H9 (cell line): ENCODE measurements around the gene SZRD1. TPM values are rescaled to one million over a fixed set of nuclear protein-coding genes. Genes with fewer than 3 reads are reported as not detected.

Experiments used
- DNase-seq: peaks from one replicate; pipeline ENCODE4 v3.0.0-alpha.2; 2017
- H2AFZ ChIP-seq: one replicate; pipeline ENCODE4 v1.6.1; 2013; ENCODE audit warnings: mild to moderate bottlenecking, low read length, control low read depth, moderate library complexity
- H2AK5ac ChIP-seq: 2 replicates; pipeline ENCODE4 v1.6.1; 2013; ENCODE audit warnings: low read length, control low read depth, mixed read lengths; ENCODE audit not compliant: insufficient read length
- H2BK120ac ChIP-seq: one replicate; pipeline ENCODE4 v1.6.1; 2013; ENCODE audit warnings: low read depth, mild to moderate bottlenecking, low read length, control low read depth, inconsistent platforms; ENCODE audit not compliant: poor library complexity, severe bottlenecking
- H2BK12ac ChIP-seq: 2 replicates; pipeline ENCODE4 v1.6.1; 2013; ENCODE audit warnings: low read length, control low read depth, mixed read lengths, low read depth; ENCODE audit not compliant: insufficient read length
- H2BK15ac ChIP-seq: 2 replicates; pipeline ENCODE4 v1.6.1; 2013; ENCODE audit warnings: low read depth, low read length, control low read depth
- H2BK20ac ChIP-seq: one replicate; pipeline ENCODE4 v1.6.1; 2013; ENCODE audit warnings: low read depth, mild to moderate bottlenecking, low read length, control low read depth, inconsistent platforms; ENCODE audit not compliant: poor library complexity, severe bottlenecking
- H2BK5ac ChIP-seq: 2 replicates; pipeline ENCODE4 v1.6.1; 2013; ENCODE audit warnings: low read length, control low read depth, mixed read lengths; ENCODE audit not compliant: insufficient read length
- H3K14ac ChIP-seq: 2 replicates; pipeline ENCODE4 v1.6.1; 2013; ENCODE audit warnings: low read length, control low read depth; ENCODE audit not compliant: insufficient read depth
- H3K18ac ChIP-seq: 2 replicates; pipeline ENCODE4 v1.6.1; 2013; ENCODE audit warnings: low read depth, mild to moderate bottlenecking, mixed read lengths, low read length, control low read depth; ENCODE audit not compliant: insufficient read length
- H3K23ac ChIP-seq: 2 replicates; pipeline ENCODE4 v1.6.1; 2013; ENCODE audit warnings: low read length, control low read depth, mixed read lengths, low read depth; ENCODE audit not compliant: insufficient read length
- H3K23me2 ChIP-seq: 2 replicates; pipeline ENCODE4 v1.6.1; 2013; ENCODE audit warnings: low read depth, mild to moderate bottlenecking, mixed read lengths, low read length, control low read depth; ENCODE audit not compliant: insufficient read length, poor library complexity, severe bottlenecking
- H3K27ac ChIP-seq: 2 replicates; pipeline ENCODE4 v1.5.1; 2013; ENCODE audit warnings: low read length, control low read depth, mixed read lengths, low read depth; ENCODE audit not compliant: insufficient read length
- H3K27me3 ChIP-seq: 2 replicates; pipeline ENCODE4 v1.6.1; 2013; ENCODE audit warnings: low read length, control low read depth, inconsistent platforms; ENCODE audit not compliant: insufficient read depth
- H3K4ac ChIP-seq: 2 replicates; pipeline ENCODE4 v1.6.1; 2013; ENCODE audit warnings: low read depth, mild to moderate bottlenecking, control low read depth, inconsistent platforms, low read length, moderate library complexity
- H3K4me1 ChIP-seq: 2 replicates; pipeline ENCODE4 v1.6.1; 2013; ENCODE audit warnings: low read length, control low read depth, inconsistent platforms; ENCODE audit not compliant: insufficient read depth
- H3K4me2 ChIP-seq: 2 replicates; pipeline ENCODE4 v1.6.1; 2013; ENCODE audit warnings: low read length, control low read depth, mixed read lengths; ENCODE audit not compliant: insufficient read length, insufficient read depth
- H3K56ac ChIP-seq: 2 replicates; pipeline ENCODE4 v1.6.1; 2013; ENCODE audit warnings: low read depth, mild to moderate bottlenecking, mixed read lengths, low read length, control low read depth; ENCODE audit not compliant: insufficient read length
- H3K79me1 ChIP-seq: 2 replicates; pipeline ENCODE4 v1.6.1; 2013; ENCODE audit warnings: low read depth, mild to moderate bottlenecking, moderate library complexity, low read length, control low read depth, inconsistent platforms; ENCODE audit not compliant: insufficient read depth, poor library complexity, severe bottlenecking
- H3K79me2 ChIP-seq: 2 replicates; pipeline ENCODE4 v1.6.1; 2013; ENCODE audit warnings: low read length, control low read depth, inconsistent platforms; ENCODE audit not compliant: insufficient read depth
- H3K9ac ChIP-seq: 2 replicates; pipeline ENCODE4 v1.6.1; 2013; ENCODE audit warnings: low read length, control low read depth, mixed read lengths; ENCODE audit not compliant: insufficient read length; ENCODE audit errors: extremely low read depth
- H3K9me3 ChIP-seq: one replicate; pipeline ENCODE4 v1.6.1; 2013; ENCODE audit warnings: low read depth, low read length, inconsistent platforms; ENCODE audit not compliant: control insufficient read depth
- H3T11ph ChIP-seq: one replicate; pipeline ENCODE4 v1.6.1; 2013; ENCODE audit warnings: mild to moderate bottlenecking, low read length, control low read depth, inconsistent platforms
- H4K20me1 ChIP-seq: one replicate; pipeline ENCODE4 v1.6.1; 2013; ENCODE audit not compliant: control insufficient read depth, insufficient read length, insufficient read depth
- H4K5ac ChIP-seq: 2 replicates; pipeline ENCODE4 v1.6.1; 2013; ENCODE audit warnings: low read depth, mild to moderate bottlenecking, mixed read lengths, low read length, control low read depth; ENCODE audit not compliant: insufficient read length
- H4K8ac ChIP-seq: replicated peaks from 2 replicates; pipeline ENCODE4 v1.6.1; 2013; ENCODE audit warnings: low read length, control low read depth, mixed read lengths, low read depth; ENCODE audit not compliant: insufficient read length
- H4K91ac ChIP-seq: 2 replicates; pipeline ENCODE4 v1.6.1; 2013; ENCODE audit warnings: low read depth, mild to moderate bottlenecking, moderate library complexity, mixed read lengths, low read length, control low read depth; ENCODE audit not compliant: insufficient read length
- H3K27ac Mint-ChIP-seq, 3 experiments: 2 replicates in 2 of 3; 3 replicates in 1 of 3; pipeline ENCODE4 v1.8.0; 2020 to 2021; ENCODE audit warnings: mixed read lengths in 3 of 3, mild to moderate bottlenecking in 1 of 3, moderate library complexity in 1 of 3
- H3K27me3 Mint-ChIP-seq: 2 replicates; pipeline ENCODE4 v1.8.0; 2021; ENCODE audit warnings: low read depth, mild to moderate bottlenecking, moderate library complexity, mixed read lengths
- H3K36me3 Mint-ChIP-seq, 3 experiments: 2 replicates in 2 of 3; 3 replicates in 1 of 3; pipeline ENCODE4 v1.8.0; 2020 to 2021; ENCODE audit warnings: low read depth in 3 of 3, mixed read lengths in 3 of 3; ENCODE audit not compliant: insufficient read depth in 1 of 3
- H3K4me1 Mint-ChIP-seq, 2 experiments: 2 replicates each; pipeline ENCODE4 v1.8.0; 2020; ENCODE audit warnings: mixed read lengths in 2 of 2
- H3K4me3 Mint-ChIP-seq, 2 experiments: 2 replicates in 1 of 2; 3 replicates in 1 of 2; pipeline ENCODE4 v1.8.0; 2020 to 2021; ENCODE audit warnings: mild to moderate bottlenecking in 2 of 2, mixed read lengths in 2 of 2, moderate library complexity in 1 of 2
- H3K9me3 Mint-ChIP-seq, 2 experiments: 2 replicates in 1 of 2; 3 replicates in 1 of 2; pipeline ENCODE4 v1.8.0; 2020; ENCODE audit warnings: mild to moderate bottlenecking in 2 of 2, mixed read lengths in 2 of 2, moderate library complexity in 1 of 2
- CTCF ChIP-seq: fragments of 200-600 bp; sonication (generic); conservative IDR thresholded peaks from 3 replicates; pipeline ENCODE4 v1.8.0; 2021; ENCODE audit warnings: antibody characterized with exemption, mild to moderate bottlenecking
- WGBS: extraction: QIAGEN DNeasy Blood & Tissue Kit; methylation state at CpG from one replicate; pipeline ENCODE4 v1.1.7; 2013; ENCODE audit warnings: missing lambda C conversion rate, low lambda C conversion rate, mixed read lengths; ENCODE audit not compliant: insufficient read length; ENCODE audit errors: extremely low coverage; 5-methylcytosine and 5-hydroxymethylcytosine counted together
- total RNA-seq: library from RNA; stranded (reverse); gene quantifications from 2 replicates; pipeline ENCODE4 v1.2.1, GENCODE V29; 2021

Gene SZRD1
- total RNA-seq, 1 experiment from 2014 or later: 118 TPM

GRCh38 chr1:16409536-16410152, 42.6 kb downstream of the SZRD1 start:
- no peak overlapping the region for H3K56ac ChIP-seq
- DNase-seq: no peak
- peaks cover 7 to 14% of the 10 kb centered on the region in 2 experiments for H3K4me1 Mint-ChIP-seq
- H3K4me1 ChIP-seq: no peaks in the 10 kb centered on the region; the same call in 1 of the 2 replicates
- no peak overlapping the region for H3K27ac ChIP-seq
- H3K36me3 Mint-ChIP-seq: no peaks in the 10 kb centered on the region; a peak in 1 of 7 replicates
- WGBS: no CpG with 5 or more reads among the region's 25 CpGs
- no peak overlapping the region for H3K14ac ChIP-seq
- H3K79me2 ChIP-seq: no peaks in the 10 kb centered on the region
- H3T11ph ChIP-seq: no peak overlapping the region
- no peaks in the 10 kb centered on the region for H3K27me3 ChIP-seq
- H2BK20ac ChIP-seq: no peak overlapping the region
- no peaks in the 10 kb centered on the region for H3K9me3 Mint-ChIP-seq
- H2AFZ ChIP-seq: no peak overlapping the region
- no peak for TF ChIP-seq CTCF
- no peak overlapping the region for H4K8ac ChIP-seq
- H4K20me1 ChIP-seq: no peaks in the 10 kb centered on the region
- no peak overlapping the region for H2AK5ac ChIP-seq
- no peak overlapping the region for H3K4me3 Mint-ChIP-seq
- no peaks in the 10 kb centered on the region for H3K23me2 ChIP-seq
- H2BK12ac ChIP-seq: no peak overlapping the region
- H3K27ac Mint-ChIP-seq: no peak overlapping the region
- H3K9ac ChIP-seq: no peak overlapping the region
- no peaks in the 10 kb centered on the region for H3K79me1 ChIP-seq
- no peak overlapping the region for H3K4ac ChIP-seq
- no peak overlapping the region for H2BK5ac ChIP-seq
- H2BK15ac ChIP-seq: no peak overlapping the region
- H3K23ac ChIP-seq: no peak overlapping the region
- H3K18ac ChIP-seq: no peak overlapping the region
- no peak overlapping the region for H2BK120ac ChIP-seq
- H4K91ac ChIP-seq: no peak overlapping the region
- H3K27me3 Mint-ChIP-seq: peaks cover 12% of the 10 kb centered on the region
- no peaks in the 10 kb centered on the region for H3K9me3 ChIP-seq
- H3K4me2 ChIP-seq: no peak overlapping the region
- H4K5ac ChIP-seq: no peak overlapping the region
